C4-2B (cell line): ENCODE measurements around the gene TOMM20.

Experiments used
- ZFX ChIP-seq: fragments of 450-650 bp; IDR thresholded peaks from 2 replicates; pipeline ENCODE4 v1.6.1; 2017
- TF ChIP-seq, protein P1 (sequence below): fragments of 450-650 bp; conservative IDR thresholded peaks from 2 replicates; pipeline ENCODE4 v1.5.1; 2017; ENCODE audit warnings: mild to moderate bottlenecking

DNA sequence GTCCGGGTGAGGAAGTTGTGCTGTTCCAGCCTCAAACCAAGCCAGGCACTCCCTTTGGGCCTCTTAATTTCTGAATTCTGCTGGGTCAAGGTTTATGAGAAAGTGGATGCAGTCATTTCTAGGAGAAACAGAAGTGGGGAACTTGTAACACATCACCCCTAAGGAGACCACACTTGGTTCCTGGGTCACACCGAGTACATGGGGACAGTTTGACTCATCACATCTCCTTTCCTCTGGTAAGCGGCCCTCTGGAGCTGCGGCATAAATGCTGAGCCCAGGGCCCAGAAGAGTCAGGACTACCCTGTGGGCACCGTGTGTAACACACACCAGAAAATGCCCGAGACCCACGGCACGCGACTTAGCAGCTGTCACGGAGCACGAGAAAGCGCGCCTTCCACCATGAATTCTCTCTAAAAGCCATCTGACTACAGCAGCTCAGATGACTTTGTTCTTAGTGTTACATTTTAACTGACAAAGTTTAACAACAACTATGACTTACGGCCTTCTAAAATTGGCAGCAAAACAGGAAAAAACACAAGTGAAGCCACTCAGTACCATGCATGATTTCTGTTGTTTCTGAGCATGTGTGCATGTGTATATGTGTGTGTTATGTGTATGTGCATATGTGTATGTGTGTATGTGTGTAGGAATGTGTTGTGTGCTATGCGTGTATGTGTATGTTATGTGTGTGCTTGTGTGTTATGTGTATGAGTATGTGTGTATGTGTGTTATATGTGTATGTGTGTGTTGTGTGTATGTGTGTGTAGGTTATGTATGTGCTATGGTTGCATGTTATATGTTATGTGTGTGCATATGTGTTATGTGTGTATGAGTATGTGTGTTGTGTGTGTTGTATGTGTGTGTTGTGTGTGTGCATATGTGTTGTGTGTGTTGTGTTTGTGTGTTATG, 50.8 kb downstream of the TOMM20 start:
- TF ChIP-seq, protein P1, sequence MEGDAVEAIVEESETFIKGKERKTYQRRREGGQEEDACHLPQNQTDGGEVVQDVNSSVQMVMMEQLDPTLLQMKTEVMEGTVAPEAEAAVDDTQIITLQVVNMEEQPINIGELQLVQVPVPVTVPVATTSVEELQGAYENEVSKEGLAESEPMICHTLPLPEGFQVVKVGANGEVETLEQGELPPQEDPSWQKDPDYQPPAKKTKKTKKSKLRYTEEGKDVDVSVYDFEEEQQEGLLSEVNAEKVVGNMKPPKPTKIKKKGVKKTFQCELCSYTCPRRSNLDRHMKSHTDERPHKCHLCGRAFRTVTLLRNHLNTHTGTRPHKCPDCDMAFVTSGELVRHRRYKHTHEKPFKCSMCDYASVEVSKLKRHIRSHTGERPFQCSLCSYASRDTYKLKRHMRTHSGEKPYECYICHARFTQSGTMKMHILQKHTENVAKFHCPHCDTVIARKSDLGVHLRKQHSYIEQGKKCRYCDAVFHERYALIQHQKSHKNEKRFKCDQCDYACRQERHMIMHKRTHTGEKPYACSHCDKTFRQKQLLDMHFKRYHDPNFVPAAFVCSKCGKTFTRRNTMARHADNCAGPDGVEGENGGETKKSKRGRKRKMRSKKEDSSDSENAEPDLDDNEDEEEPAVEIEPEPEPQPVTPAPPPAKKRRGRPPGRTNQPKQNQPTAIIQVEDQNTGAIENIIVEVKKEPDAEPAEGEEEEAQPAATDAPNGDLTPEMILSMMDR = no peak
- no peak for TF ChIP-seq ZFX
